Measurements from ENCODE around the gene AVEN. TPM values are rescaled to one million over a fixed set of nuclear protein-coding genes. Genes with fewer than 3 reads are reported as not detected.

AVEN gene
- total and polyA plus RNA-seq, 11 donors, result 16.3 to 37.1 (median 21.0) TPM

DNA sequence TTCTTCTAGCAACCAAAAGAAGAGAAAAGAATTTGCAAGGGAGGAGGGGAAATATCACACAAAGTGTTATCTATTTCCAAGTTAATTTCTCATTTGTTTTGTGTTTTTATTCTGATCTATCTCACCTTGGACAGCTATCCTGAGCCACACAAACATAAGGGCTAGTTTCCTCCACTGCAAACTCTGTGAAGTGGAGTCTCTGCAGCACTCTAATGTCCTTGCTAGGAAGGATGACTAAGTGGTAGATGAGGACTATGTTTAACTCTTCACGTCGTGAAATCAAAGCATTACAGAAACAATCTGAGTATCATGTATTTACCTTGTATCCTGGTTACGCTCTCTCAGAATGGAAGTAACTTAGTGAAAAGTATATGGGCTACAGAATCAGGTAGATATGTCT is 104.6 kb downstream of the AVEN start:
- ATAC-seq (no peak), DNase-seq (no peak)
- Histone ChIP-seq H3K36me3 (no peaks in the 10 kb centered on the region), H3K4me1 (peaks cover 0 to 6% (median 0%) of the 10 kb centered on the region in 12 donors), H3K9me3 (no peaks in the 10 kb centered on the region), H3K27me3 (no peaks in the 10 kb centered on the region), H3K4me3 (no peak overlapping the region), H3K27ac (no peak overlapping the region)
- no peak for TF ChIP-seq POLR2A (IDR thresholded peaks at IDR 0.05)
- TF ChIP-seq, protein P1, sequence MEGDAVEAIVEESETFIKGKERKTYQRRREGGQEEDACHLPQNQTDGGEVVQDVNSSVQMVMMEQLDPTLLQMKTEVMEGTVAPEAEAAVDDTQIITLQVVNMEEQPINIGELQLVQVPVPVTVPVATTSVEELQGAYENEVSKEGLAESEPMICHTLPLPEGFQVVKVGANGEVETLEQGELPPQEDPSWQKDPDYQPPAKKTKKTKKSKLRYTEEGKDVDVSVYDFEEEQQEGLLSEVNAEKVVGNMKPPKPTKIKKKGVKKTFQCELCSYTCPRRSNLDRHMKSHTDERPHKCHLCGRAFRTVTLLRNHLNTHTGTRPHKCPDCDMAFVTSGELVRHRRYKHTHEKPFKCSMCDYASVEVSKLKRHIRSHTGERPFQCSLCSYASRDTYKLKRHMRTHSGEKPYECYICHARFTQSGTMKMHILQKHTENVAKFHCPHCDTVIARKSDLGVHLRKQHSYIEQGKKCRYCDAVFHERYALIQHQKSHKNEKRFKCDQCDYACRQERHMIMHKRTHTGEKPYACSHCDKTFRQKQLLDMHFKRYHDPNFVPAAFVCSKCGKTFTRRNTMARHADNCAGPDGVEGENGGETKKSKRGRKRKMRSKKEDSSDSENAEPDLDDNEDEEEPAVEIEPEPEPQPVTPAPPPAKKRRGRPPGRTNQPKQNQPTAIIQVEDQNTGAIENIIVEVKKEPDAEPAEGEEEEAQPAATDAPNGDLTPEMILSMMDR (IDR thresholded peaks at IDR 0.05), result no peak
- 71 to 78% (median 76%) methylated on average over 3 of the region's 3 CpGs for WGBS, 4 donors
- intact Hi-C loops (cut with DNase I), result no loop called here

DNA sequence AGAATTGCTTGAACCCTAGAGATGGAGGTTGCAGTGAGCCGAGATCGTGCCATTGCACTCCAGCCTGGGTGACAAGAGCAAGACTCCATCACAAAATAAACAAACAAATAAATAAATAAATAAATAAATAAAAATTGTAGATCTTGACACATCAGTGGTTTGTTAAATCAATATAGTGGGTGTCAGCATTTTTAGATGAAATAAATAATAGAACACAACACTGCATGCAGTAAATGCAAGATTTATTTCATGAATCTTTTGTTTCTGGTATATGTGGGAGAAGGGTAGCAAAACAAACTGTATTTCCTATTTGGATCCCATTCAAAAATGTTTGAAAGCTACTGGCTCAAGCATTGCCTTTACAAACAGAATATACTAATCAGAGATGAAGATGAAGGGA is 106.3 kb downstream of the AVEN start:
- DNase-seq (no peak), ATAC-seq (no peak)
- Histone ChIP-seq H3K27me3 (no peaks in the 10 kb centered on the region), H3K9me3 (no peaks in the 10 kb centered on the region), H3K4me3 (no peak overlapping the region), H3K27ac (no peak overlapping the region), H3K4me1 (peaks cover 0 to 6% (median 0%) of the 10 kb centered on the region in 12 donors), H3K36me3 (no peaks in the 10 kb centered on the region)
- intact Hi-C loops (cut with DNase I), result no loop called here
- WGBS, 4 donors, result 90 to 100% (median 97%) methylated on average over 2 of the region's 2 CpGs
- TF ChIP-seq POLR2A (IDR thresholded peaks at IDR 0.05), result no peak
- TF ChIP-seq, protein P1 (IDR thresholded peaks at IDR 0.05), result no peak

DNA sequence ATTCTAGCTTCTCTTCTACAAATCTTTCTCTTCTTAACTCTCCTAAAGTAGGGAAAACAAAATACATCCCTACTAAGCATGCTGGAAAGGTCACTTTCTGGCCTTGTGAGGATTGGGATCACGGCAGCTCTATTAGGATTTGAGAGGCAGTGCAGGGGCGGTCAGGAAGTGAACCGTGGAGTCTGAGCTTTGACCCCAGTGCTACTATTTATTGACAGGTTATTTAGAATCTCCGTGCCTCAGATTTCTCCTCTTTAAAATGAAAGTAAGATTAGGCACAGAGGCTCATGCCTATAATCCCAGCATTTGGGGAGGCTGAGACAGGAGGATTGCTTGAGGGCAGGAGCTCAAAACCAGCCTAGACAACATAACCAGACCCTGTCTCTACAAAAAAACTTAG is 112.7 kb downstream of the AVEN start:
- ATAC-seq (no peak), DNase-seq (no peak)
- TF ChIP-seq, protein P1 (IDR thresholded peaks at IDR 0.05), result no peak
- TF ChIP-seq POLR2A (IDR thresholded peaks at IDR 0.05), result no peak
- Histone ChIP-seq H3K4me3 (no peak overlapping the region), H3K36me3 (no peaks in the 10 kb centered on the region), H3K27me3 (no peaks in the 10 kb centered on the region), H3K27ac (no peak overlapping the region), H3K4me1 (no peaks in the 10 kb centered on the region), H3K9me3 (peaks cover 0 to 5% (median 0%) of the 10 kb centered on the region in 12 donors)
- intact Hi-C loops (cut with DNase I), result no loop called here
- 65 to 87% (median 81%) methylated on average over 4 of the region's 4 CpGs for WGBS, 4 donors

DNA sequence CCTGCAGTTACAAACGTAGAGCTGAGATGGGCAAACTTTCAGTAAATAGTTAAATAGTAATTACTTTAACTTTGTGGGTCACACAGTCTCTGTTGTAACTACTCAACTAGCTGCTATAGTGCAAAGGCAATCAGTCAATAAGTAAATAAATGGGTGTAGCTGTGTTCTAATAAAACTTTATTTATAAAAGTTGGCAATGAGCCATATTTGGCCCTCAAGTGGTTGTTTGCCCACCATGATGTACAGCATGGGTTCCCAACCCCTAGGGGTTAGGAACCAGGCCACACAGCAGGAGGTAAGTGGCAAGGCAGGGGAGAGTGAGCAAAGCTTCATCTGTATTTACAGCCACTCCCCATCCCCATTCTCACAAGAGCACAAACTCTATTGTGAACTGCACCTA is 115.6 kb downstream of the AVEN start:
- no peak overlapping the region for H3K4me3 ChIP-seq
- WGBS, 4 donors, result 93 to 100% (median 98%) methylated on average over 1 of the region's 1 CpG
- H3K9me3 ChIP-seq, result peaks cover 0 to 5% (median 0%) of the 10 kb centered on the region in 12 donors
- no peaks in the 10 kb centered on the region for H3K27me3 ChIP-seq
- no peak overlapping the region for H3K27ac ChIP-seq
- TF ChIP-seq, protein P1 (IDR thresholded peaks at IDR 0.05), result no peak
- no peak for TF ChIP-seq POLR2A (IDR thresholded peaks at IDR 0.05)
- DNase-seq, result no peak
- intact Hi-C loops (cut with DNase I), result no loop called here
- H3K36me3 ChIP-seq, result no peaks in the 10 kb centered on the region
- no peaks in the 10 kb centered on the region for H3K4me1 ChIP-seq
- ATAC-seq, result no peak

All from heart left ventricle (tissue), 16 donors.